IPS-NIHi11 (cell line): ENCODE results near the gene DHX34.
"Not testable (repeated sequence)": the region's sequence is repeated elsewhere in the genome, so short reads cannot be mapped to it uniquely, and the experiment has no call there.

Experiments used
- DNase-seq: peaks from one replicate; pipeline ENCODE4 v3.0.0; 2012; ENCODE audit warnings: mixed read lengths, low spot score

The DHX34 gene

DNA sequence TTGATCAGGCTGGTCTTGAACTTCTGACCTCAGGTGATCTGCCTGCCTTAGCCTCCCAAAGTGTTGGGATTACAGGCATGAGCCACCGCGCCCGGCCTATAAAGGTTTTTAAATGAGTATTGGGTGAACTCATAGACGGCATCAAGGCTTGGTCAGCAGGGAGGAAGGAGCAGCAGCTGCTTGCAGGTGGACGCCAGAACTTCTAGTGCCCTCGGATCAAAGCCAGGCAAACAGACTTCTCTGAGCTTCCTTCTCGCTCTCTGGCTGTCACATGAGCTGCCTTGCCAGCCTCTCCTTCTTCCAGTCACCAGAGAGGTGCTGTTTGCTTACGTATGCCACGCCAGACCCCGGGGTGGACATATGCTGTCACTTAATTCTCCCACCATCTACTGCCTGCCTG, 16.3 kb downstream of the DHX34 start:
- not testable (repeated sequence) for DNase-seq

DNA sequence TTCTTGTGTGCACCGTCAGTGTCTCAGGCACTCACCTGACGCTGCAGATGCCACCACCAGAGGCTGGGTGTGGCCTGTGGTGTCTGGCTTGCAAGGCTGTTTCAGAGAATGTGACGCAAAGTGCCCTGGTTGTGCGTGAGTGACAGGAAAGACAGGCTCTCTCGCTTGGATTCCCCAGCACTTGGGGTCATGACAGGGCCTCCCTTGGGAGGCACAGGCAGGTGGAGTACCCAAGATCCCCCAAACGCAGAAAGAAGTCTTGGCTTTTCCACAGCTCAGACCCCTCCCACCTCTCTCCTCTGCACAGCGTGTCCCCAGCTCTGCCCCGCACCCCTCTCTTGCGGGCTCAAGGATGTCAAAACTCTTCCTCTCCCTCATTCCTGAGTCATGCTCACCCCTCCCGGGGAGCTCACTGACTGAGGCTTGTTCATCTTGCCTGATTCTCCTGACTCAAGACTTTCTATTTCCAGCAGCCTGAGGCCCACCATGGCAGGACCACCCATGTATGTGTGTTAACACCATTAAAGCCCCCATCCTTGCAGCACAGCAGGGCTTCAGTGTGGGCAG, 21.0 kb downstream of the DHX34 start:
- no peak for DNase-seq

DNA sequence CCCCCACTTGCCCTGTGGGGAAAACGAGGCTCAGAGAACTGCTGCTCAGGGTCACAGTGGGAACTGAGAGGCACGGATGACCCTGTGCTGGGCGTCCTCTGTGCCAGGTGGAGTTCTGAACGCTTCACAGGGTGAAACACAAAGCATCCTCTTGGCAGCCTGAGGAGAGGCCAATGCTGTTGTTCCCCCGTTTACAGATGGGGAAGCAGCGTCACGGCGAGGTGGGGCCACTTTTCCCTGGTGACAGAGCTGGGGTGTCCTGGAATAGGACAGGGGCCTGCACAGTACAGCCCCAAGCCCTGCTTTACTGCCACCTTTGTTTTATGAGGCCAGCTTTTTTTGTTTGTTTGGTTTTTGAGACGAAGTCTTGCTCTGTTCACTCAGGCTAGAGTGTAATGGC, 22.1 kb downstream of the DHX34 start:
- no peak for DNase-seq

DNA sequence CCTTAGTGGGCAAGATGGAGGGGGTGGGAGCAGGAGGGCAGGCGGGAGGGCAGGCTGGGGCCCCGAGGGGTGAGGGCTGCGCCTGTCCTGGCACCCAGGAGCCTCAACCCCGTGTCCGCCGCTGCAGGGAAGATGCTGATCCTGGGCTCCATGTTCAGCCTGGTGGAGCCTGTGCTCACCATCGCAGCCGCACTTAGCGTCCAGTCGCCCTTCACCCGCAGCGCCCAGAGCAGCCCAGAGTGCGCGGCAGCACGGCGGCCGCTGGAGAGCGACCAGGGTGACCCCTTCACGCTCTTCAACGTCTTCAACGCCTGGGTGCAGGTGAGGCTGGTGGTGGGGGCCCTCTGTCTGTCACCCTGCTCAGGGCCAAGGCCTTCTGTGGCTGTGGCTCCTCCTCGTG, 23.5 kb downstream of the DHX34 start:
- DNase-seq: no peak

DNA sequence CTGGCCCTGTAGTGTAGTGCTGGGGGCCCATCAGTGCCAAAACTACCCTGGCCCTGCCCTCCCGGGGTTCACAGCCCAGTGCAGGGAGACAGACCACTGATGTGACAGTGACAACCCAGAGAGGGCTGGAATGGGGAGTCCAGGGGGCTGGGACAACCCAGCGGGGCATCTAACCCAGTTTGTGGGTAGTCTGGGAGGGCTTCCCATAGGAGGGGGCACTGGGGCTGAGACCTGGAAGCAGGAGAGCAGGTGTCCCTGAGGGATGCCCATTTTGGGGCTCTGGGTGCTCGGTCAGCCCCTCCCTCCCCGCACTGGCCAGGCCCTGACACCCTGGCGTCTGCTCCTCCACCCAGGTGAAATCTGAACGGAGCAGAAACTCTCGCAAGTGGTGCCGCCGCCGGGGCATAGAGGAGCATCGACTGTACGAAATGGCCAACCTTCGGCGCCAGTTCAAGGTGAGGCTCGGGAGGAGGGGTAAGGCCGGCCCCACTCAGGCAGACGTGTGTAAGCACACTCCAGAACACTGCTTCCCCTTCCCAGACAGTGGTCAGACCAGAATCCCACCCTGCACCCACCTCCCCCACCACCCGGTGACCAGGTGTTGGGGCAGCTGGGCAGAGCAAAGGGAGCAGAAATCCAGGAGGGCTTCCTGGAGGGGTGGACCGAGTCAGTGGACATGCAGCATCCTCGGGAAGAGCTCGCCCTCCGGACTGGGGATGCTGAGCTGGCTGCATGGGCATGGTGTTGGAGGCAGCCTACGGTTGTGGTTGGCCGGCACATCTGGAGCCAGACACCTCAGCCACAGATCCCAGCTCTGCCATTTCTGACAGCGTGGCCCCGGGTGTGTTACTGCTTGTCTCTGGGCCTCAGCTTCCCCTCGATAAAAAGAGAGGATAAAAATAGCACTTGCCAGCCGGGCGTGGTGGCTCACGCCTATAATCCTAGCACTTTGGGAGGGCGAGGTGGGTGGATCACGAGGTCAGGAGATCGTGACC, 24.4 kb downstream of the DHX34 start:
- no peak for DNase-seq

DNA sequence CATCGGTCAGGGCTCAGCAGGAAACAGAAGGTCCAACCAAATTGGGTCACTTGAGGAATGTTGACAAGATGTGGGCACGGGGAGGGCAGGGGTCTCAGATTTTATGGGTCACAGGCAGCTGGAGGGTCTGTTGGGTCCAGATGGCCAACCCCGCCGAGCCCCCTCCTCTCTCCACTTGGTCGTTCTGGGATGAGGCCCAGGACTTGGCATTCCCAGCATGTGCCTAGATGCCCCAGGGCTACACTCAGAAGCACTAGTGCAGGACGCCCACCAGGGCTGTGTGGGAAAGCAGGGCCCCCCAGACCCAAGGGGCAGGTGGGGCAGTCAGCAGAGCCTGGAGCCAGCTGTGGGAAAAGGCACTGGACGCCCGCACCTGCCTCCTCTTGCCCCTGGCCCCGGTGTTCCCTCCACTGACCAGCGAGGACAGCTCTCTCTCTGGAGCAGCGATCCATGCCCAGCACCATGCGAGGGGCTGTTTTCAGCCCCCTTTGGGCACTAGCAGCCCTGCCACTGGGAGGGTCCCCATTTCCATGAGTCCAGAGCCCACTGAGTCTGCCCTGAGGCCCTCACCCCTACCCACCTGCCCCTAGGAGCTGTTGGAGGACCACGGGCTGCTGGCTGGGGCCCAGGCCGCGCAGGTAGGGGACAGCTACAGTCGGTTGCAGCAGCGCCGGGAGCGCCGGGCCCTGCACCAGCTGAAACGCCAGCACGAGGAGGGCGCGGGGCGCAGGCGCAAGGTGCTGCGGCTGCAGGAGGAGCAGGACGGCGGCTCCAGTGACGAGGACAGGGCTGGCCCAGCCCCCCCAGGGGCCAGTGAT, 26.0 kb downstream of the DHX34 start:
- DNase-seq: no peak

DNA sequence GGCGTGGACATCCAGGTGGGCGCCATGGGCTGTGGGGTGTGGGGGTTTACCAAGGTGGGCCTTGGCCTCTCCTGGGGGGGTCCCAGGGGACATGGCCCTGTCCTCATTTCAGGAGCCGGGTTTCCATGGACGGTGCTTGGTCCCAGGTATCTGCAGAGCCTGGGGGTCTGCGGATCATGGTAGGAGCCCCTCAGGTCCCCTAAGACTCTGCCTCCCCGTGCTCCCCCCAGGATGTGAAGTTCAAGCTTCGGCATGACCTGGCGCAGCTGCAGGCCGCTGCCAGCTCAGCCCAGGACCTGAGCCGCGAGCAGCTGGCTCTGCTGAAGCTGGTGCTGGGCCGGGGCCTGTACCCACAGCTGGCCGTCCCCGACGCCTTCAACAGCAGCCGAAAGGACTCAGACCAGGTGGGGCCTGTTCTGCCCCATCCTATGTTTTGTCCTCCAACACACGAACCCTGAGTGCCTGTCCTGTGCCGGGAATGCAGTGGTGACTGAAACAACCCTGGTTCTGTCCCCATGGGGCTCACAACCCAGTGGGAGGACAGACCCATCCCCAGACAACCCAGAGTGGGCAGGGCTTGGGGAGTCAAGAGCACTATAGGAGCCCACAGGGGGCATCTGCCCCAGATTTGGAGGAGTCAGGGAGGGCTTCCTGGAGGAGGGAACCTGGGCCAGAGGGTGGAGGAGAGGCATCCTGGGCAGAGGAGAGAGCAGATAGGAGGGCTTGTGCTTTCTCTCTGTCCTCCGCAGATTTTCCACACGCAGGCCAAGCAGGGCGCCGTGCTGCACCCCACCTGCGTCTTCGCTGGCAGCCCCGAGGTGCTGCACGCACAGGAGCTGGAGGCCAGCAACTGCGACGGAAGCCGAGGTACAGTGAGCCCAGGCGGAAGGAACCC, 26.8 kb downstream of the DHX34 start:
- DNase-seq: no peak

DNA sequence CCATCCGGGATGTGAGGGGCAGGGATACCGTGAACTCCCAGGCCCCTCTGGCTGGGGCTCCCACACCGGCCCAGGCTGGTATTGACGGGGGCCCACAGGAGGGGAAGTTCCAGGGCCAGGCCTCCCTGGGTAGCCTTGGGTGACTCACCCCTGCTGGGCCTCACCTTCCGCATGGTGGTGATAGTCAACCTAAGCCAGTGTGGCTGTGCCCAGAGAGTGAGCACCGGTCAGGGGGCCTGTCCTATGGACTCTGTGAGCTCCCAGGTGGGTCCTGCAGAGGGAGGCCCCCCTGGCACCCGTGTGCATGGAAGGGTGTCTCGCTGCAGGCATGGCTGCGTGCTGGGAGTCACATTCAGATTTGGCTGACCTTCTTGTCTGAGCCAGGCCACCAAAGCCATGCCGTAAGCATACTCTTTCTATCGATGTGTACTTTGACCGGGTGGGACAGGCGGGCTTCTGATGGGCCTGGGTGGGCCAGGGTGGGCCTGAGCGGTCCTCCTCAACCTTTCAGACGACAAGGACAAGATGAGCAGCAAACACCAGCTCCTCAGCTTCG, 27.6 kb downstream of the DHX34 start:
- no peak for DNase-seq

DNA sequence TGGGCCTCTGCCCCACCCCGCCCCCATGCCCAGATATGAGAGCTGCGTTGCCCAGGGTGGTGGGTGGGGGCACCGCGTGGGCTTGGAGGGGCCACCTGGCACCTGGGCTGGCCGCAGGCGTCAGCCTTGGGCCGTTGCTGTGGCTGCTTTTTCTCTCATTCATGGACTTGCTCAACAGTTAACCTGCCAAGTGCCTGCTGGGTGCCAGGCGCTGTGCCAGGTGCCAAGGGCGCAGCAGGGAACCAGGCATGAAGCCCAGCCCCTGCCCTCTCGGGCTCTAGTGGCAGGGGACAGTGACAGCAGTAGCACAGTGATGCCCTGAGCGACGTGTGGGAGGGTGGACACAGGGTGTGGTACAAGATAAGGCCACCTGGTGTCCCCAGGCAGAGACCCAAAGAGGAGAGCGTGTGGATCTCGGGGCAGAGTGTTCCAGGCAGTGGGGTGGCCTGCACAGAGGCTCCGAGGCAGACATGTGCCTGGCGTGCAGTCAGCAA, 28.1 kb downstream of the DHX34 start:
- DNase-seq: peak; percentile 53

DNA sequence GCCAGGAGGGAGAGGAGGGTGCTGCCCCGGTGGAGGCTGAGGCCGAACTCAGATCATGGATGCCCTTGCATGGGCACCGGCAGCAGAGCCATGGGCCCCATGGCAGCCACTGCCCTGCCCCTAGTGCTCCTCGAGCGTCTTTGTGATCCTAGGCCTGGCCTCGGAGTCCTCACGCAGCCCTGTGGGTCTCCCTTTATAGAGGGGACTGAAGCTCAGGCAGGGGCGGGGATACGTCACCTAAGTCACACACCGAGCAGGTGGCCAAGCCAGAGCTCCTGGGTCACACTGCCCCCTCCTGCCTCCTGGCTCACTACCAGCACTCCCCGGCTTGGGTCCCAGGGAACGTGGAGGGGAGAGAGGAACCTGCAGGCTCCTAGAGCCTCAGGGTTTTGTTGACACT, 28.7 kb downstream of the DHX34 start:
- no peak for DNase-seq

DNA sequence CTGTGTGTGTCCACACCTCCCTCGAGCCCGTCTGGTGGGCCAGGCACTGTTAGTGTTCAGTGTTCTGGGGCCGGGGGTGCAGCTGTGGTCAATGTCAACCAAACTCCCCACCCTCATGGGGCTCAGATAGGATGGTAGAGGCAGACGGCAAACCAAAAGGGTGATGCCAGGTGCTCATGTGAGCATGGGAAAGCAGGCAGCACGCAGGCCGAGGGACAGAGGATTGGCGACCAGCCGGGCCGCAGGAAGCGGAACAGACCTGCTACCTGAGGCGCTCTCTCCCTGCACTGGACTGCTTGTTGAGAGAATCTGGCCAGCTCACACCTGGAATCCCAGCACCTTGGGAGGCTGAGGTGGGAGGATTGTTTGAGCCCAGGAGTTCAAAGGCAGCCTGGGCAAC, 29.1 kb downstream of the DHX34 start:
- no peak for DNase-seq

DNA sequence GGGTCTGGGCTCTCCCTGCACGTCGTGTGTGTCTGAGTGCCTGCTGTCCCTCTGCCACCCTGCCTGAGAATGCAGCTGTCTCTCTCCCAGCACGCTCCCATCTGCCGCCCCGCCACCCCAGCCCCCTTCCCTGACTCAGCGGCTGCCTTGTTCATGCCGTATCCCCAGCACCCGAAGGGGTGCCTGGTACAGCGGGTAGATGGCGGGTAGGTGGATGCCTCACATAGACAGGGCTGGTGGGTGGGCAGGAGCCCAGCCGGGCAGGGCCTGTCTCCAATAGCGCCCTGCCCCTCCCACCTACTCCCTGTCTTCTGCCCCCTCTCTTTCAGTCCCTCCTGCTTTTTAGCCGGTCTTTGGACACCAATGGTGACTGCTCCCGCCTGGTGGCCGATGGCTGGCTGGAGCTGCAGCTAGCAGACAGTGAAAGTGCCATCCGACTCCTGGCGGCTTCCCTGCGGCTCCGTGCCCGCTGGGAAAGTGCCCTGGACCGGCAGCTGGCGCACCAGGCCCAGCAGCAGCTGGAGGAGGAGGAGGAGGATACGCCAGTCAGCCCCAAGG, 30.3 kb downstream of the DHX34 start:
- DNase-seq: peak; percentile 7

DNA sequence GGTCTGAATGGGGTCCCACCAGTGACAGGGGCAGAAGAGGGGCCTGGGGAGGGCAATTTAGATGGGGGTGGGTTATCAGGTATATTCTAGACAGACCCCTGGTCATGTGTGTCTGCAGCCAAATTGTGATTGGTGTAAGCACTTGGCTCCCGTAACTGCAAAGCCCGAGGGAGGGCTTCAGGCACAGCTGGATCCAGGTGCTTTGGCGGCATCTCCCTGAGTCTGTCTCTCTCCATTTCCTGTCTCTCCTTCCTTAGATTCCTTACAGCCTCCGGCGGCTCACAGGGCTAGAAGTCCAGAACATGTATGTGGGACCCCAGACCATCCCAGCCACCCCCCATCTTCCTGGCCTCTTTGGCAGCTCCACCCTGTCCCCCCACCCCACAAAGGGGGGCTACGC, 31.4 kb downstream of the DHX34 start:
- no peak for DNase-seq

DNA sequence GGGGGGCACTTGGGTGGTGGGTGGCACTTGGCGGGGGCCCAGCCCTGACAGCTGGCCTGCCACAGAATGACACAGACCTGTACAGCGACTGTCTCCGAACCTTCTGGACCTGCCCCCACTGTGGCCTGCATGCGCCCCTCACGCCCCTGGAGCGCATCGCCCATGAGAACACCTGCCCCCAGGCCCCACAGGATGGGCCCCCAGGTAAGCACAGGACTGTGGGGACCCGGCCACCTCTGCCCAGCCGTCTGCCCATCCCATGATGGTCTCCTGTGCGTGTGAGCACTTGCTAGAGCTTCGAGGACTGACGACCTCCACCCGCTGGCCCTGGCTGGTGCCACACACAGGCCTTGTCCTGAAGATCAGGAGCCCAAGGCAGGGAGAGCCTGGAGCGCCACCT, 32.0 kb downstream of the DHX34 start:
- DNase-seq: no peak

DNA sequence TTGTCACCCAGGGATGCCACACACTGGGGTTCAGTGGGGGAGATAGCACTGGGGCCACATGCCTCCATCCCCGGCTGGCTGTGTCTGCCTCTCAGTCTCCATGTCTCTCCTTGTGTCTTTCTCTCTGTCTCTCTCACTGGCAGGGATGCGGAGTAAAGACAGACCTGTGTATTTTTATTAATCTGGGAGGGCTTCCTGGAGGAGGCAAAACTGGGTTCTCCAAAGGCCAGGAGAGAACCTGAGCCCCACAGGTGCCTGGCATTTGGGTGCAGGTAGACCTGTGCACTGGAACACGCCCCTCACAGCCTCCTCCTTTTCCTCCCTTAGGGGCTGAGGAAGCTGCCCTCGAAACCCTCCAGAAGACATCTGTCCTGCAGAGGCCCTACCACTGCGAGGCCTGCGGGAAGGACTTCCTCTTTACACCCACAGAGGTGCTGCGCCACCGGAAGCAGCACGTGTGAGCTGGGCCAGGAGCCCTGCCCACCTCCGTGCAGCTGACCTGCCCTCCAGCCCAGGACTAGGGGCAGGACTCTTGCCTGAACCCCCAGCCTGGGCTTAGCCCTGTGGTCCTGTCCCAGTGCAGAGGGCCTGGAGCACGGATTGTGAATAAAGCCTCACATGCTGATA, 32.7 kb downstream of the DHX34 start:
- no peak for DNase-seq

DNA sequence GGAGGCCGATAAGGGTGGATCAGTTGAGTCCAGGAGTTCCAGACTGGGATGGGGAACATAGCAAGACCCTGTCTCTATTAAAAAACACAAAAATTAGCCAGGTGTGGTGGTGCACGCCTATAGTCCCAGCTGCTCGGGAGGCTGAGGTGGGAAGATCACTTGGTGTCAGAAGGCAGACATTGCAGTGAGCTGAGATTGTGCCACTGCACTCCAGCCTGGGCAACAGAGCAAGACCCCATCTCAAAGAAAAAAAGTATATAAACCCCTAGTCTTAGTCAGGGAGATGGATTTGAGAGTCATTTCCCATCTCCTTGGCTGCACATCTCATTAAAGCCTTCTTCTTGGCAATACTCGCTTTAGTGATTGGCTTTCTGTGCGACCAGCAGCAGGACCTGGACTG, 34.8 kb downstream of the DHX34 start:
- not testable (repeated sequence) for DNase-seq

DNA sequence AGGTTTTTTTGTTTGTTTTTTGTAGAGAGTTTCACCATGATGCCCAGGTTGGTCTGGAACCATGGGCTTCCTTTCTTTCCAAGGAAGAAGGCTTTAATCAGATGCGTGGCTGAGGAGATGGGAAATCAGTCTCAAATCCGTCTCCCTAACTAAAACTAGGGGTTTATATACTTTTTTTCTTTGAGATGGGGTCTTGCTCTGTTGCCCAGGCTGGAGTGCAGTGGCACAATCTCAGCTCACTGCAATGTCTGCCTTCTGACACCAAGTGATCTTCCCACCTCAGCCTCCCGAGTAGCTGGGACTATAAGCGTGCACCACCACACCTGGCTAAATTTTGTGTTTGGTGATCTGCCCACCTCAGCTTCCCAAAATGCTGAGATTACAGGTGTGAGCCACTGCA, 35.4 kb downstream of the DHX34 start:
- not testable (repeated sequence) for DNase-seq

DNA sequence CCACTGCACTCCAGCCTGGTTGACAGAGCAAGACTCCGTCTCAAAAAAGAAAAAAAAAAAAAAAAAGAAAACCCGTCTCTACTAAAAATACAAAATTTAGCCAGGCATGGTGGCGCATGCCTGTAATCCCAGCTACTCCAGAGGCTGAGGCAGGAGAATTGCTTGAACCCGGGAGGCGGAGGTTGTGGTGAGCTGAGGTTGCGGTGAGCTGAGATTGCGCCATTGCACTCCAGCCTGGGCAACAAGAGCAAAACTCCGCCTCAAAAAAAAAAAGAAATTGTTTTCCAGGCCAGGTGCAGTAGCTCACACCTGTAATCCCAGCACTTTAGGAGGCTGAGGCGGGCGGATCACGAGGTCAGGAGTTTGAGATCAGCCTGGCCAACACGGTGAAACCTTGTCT, 37.5 kb downstream of the DHX34 start:
- DNase-seq: not testable (repeated sequence)

DNA sequence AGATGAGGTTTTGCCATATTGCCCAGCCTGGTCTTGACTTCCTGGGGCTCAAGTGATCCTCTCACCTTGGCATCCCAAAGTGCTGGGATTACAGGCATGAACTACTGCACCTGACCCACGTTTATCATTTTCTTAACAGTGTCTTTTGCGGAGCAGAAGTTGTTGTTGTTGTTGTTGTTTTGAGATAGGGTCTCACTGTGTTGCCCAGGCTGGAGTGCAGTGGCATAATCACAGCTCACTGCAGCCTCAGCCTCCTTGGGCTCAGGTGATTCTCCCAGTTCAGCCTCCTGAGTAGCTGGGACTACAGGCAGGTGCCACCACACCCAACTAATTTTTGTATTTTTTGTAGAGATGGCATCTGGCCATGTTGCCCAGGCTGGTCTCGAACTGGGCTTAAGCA, 38.5 kb downstream of the DHX34 start:
- DNase-seq: not testable (repeated sequence)

DNA sequence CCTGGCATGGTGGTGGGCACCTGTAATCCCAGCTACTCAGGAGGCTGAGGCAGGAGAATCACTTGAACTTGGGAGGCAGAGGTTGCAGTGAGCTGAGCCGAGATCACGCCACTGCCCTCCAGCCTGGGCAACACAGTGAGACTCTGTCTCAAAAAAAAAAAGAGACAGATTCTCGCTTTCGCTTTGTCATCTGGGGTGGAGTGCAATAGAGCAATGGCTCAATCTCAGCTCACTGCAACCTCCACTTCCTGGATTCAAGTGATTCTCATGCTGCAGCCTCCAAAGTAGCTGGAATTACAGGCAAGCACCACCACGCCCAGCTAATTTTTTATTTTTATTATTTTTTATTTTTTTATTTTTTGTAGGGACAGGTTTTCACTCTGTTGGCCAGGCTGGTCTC, 39.6 kb downstream of the DHX34 start:
- not testable (repeated sequence) for DNase-seq
